ENCODE results near the gene BEND3. TPM values are rescaled to one million over a fixed set of nuclear protein-coding genes. Genes with fewer than 3 reads are reported as not detected.

BEND3 gene
- total and polyA plus RNA-seq, 2 experiments from 2014 or later, result 3.4 to 7.7 TPM

DNA sequence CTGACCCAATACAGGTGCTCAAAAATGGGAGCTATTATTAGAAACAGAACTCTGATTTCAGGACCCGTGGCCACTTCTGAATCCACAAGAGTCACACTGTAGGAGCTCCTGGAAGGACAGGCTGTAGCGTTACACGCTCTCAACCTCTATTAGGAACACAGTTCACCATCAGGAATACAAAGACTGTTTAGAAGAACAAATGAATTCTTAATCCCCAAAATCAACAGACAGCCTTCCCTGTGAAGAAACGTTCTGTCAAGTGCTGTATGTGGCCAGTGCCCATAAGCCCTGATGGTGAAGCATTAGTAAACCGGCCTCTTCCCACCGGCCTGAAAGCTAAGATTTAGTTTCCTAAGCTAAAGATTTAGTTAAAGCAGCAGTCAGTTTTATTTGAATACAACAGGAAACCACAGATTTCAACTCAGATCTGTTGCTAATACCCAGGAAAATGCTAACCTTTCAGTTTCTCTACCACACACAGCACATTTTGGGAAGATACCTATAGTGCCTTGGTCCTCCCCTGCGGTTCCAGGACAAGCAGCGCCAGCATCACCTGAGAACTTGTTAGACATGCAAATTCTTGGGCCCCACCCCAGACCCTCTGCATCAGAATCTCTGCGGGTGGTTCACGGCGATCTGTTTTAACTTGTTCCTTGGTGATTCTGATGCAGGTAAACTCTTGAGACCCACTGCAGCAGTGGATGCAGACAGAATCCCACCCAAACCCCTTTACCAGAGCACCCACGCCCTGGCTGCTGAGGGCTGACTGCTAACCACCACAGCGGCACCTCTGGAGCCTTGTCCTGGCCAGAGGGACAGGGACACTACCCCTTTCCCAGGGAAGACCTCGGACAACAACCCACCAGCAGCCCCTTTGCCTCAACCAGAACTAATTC lies 53.9 kb downstream of the BEND3 start:
- TF ChIP-seq, protein P1, sequence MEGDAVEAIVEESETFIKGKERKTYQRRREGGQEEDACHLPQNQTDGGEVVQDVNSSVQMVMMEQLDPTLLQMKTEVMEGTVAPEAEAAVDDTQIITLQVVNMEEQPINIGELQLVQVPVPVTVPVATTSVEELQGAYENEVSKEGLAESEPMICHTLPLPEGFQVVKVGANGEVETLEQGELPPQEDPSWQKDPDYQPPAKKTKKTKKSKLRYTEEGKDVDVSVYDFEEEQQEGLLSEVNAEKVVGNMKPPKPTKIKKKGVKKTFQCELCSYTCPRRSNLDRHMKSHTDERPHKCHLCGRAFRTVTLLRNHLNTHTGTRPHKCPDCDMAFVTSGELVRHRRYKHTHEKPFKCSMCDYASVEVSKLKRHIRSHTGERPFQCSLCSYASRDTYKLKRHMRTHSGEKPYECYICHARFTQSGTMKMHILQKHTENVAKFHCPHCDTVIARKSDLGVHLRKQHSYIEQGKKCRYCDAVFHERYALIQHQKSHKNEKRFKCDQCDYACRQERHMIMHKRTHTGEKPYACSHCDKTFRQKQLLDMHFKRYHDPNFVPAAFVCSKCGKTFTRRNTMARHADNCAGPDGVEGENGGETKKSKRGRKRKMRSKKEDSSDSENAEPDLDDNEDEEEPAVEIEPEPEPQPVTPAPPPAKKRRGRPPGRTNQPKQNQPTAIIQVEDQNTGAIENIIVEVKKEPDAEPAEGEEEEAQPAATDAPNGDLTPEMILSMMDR (IDR thresholded peaks at IDR 0.05; ENCODE audit: low read depth, low read length), result no peak
- H3K36me3 ChIP-seq, result no peaks in the 10 kb centered on the region
- no peaks in the 10 kb centered on the region for H3K27me3 ChIP-seq
- H3K27ac ChIP-seq, result no peak overlapping the region
- H3K4me1 ChIP-seq (ENCODE audit: low read depth), result peaks cover 23% of the 10 kb centered on the region
- no peak overlapping the region for H3K4me3 ChIP-seq
- H3K9me3 ChIP-seq (ENCODE audit: low read depth), result no peaks in the 10 kb centered on the region
- DNase-seq (ENCODE audit: low read depth in 1 of 2, low spot score in 1 of 2), result peak in 1 of 2 donors; percentile 34

DNA sequence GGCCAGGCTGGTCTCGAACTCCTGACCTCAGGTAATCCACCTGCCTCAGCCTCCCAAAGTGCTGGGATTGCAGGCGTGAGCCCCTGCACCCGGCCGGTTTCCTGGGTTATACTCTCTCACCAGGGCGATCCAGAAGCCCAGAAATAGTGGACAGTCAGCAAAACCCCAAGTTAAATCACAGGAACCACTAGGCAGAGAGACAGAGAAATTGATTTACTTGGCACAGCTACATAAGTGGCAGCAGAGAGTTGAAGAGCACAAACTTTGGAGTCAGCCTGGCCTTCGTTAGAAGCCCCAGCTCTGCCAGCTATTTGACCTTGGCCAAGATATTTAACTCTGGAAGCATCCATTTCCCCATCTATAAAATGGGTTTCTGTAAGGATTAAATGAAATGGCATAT lies 54.6 kb downstream of the BEND3 start:
- DNase-seq (ENCODE audit: low read depth in 1 of 2, low spot score in 1 of 2), result no peak
- TF ChIP-seq, protein P1 (IDR thresholded peaks at IDR 0.05; ENCODE audit: low read depth, low read length), result no peak
- Histone ChIP-seq H3K27me3 (no peaks in the 10 kb centered on the region), H3K36me3 (no peaks in the 10 kb centered on the region), H3K9me3 (ENCODE audit: low read depth) (no peaks in the 10 kb centered on the region), H3K4me1 (ENCODE audit: low read depth) (peaks cover 23% of the 10 kb centered on the region), H3K27ac (no peak overlapping the region), H3K4me3 (no peak overlapping the region)

DNA sequence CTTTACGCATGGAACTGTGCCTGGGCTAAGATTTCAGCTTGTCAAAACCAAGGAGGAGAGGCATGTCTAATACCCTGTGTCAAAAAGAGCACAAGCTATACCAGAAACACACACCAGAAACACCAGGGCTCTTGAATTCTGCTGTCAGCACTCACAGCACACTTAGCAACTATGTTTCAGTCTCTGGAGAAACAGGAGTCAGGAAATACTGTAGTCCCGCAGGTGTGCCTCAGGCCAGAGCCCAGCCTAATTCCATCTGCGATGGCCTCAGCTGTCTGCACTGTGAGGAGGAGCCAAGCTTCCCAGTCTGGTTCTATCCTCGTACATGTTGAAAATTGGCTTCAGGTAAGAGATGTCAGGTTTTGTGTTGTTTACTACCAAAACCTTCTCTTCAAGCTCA lies 55.7 kb downstream of the BEND3 start:
- Histone ChIP-seq H3K4me3 (no peak overlapping the region), H3K36me3 (no peaks in the 10 kb centered on the region), H3K27me3 (no peaks in the 10 kb centered on the region), H3K4me1 (ENCODE audit: low read depth) (peaks cover 18% of the 10 kb centered on the region), H3K27ac (no peak overlapping the region), H3K9me3 (ENCODE audit: low read depth) (no peaks in the 10 kb centered on the region)
- peak in 1 of 2 donors; percentile 95 for DNase-seq (ENCODE audit: low read depth in 1 of 2, low spot score in 1 of 2)
- TF ChIP-seq, protein P1 (IDR thresholded peaks at IDR 0.05; ENCODE audit: low read depth, low read length), result no peak

DNA sequence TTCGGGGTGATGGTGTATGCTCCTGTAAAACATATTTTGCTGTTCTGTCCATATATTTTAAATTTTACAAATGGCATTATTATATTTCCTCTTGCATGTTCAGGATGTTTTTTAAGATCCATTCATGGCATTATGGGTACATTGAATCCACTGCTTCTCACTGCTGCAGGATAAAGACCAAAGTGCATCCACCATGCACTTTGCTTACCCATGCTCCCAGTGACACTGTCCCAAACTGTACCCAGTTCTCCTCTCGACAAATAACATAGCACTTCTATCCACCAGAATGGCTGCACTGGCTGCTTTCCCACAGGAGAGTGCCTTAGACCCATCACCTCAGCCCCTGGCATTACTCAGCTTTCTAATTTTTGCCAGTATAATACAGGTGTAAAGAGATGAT lies 57.6 kb downstream of the BEND3 start:
- Histone ChIP-seq H3K4me3 (no peak overlapping the region), H3K27me3 (no peaks in the 10 kb centered on the region), H3K27ac (no peak overlapping the region), H3K36me3 (no peaks in the 10 kb centered on the region), H3K9me3 (ENCODE audit: low read depth) (no peaks in the 10 kb centered on the region), H3K4me1 (ENCODE audit: low read depth) (peaks cover 15% of the 10 kb centered on the region)
- TF ChIP-seq, protein P1 (IDR thresholded peaks at IDR 0.05; ENCODE audit: low read depth, low read length), result no peak
- no peak for DNase-seq (ENCODE audit: low read depth in 1 of 2, low spot score in 1 of 2)

DNA sequence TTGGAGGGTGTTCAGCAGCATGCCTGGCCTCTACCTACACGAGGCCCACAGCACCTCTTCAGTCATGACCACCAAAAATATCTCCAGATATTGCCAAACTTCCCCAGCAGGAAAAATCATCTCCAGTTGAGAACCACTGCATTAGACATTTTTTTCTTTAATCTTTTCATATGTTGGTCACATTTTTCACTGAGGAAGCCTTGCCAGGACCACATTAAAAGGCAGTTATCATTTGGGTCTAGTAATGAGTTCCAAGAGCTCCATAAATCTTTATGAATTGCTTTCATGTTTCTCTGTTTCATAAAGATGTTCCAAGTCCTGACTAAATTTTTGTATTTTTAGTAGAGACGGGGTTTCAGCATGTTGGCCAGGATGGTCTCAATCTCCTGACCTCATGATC lies 58.5 kb downstream of the BEND3 start:
- TF ChIP-seq, protein P1 (IDR thresholded peaks at IDR 0.05; ENCODE audit: low read depth, low read length), result no peak
- H3K27ac ChIP-seq, result no peak overlapping the region
- no peaks in the 10 kb centered on the region for H3K36me3 ChIP-seq
- no peak overlapping the region for H3K4me3 ChIP-seq
- peaks cover 15% of the 10 kb centered on the region for H3K4me1 ChIP-seq (ENCODE audit: low read depth)
- DNase-seq (ENCODE audit: low read depth in 1 of 2, low spot score in 1 of 2), result no peak
- no peaks in the 10 kb centered on the region for H3K27me3 ChIP-seq
- H3K9me3 ChIP-seq (ENCODE audit: low read depth), result no peaks in the 10 kb centered on the region
